Endothelial cell of umbilical vein (primary cell): ENCODE measurements around the gene GCSH. TPM values are rescaled to one million over a fixed set of nuclear protein-coding genes. Genes with fewer than 3 reads are reported as not detected.

Source experiments
- BruUV-seq: library from RNA; stranded (reverse); fragments of 400-500 nt; replicated peaks from 2 replicates; lab custom pipeline; 2021; lab: Mats Ljungman, UMichigan
- CTCF ChIA-PET: fragments of 300-600, 350-600 bp; sonication (Branson Sonifier 250); formaldehyde crosslinking; loops from one replicate; lab custom pipeline; 2021; ENCODE audit warnings: antibody characterized with exemption, inconsistent platforms; lab: Charles Lee
- POLR2A ChIA-PET: fragments of 300-600, 350-600 bp; sonication (Branson Sonifier 250); formaldehyde crosslinking; loops from one replicate; lab custom pipeline; 2021; ENCODE audit warnings: antibody characterized with exemption, inconsistent platforms; lab: Charles Lee
- DNase-seq: peaks from one replicate; pipeline ENCODE4 v3.0.0-alpha.2; 2011; ENCODE audit warnings: low read depth, low spot score
- FAIRE-seq: peaks from 2 replicates; lab custom pipeline; 2011; peaks lifted over from hg19 to GRCh38; lab: Jason Lieb, UNC
- H2AFZ ChIP-seq: 2 replicates; pipeline ENCODE4 v1.6.0; 2012; ENCODE audit warnings: low read depth, low read length, control low read depth, inconsistent platforms
- H3K27ac ChIP-seq: 2 replicates; pipeline ENCODE4 v1.5.1; 2011; ENCODE audit warnings: low read depth, mild to moderate bottlenecking, control low read depth, low read length, moderate library complexity; ENCODE audit not compliant: insufficient read depth
- H3K27me3 ChIP-seq, 2 experiments: 2 replicates each; pipeline versions ENCODE4 v1.6.0 to v1.6.1; 2011; ENCODE audit warnings: low read length in 2 of 2, mixed read lengths in 1 of 2; ENCODE audit not compliant: control insufficient read depth in 2 of 2, insufficient read depth in 2 of 2
- H3K36me3 ChIP-seq, 2 experiments: 2 replicates in 1 of 2; 3 replicates in 1 of 2; pipeline ENCODE4 v1.5.1; 2011; ENCODE audit warnings: low read length in 2 of 2, mild to moderate bottlenecking in 1 of 2, moderate library complexity in 1 of 2; ENCODE audit not compliant: control insufficient read depth in 2 of 2, insufficient read depth in 2 of 2; ENCODE audit errors: extremely low read depth in 1 of 2
- H3K4me1 ChIP-seq: 3 replicates; pipeline ENCODE4 v1.5.1; 2011; ENCODE audit warnings: mild to moderate bottlenecking, low read length; ENCODE audit not compliant: control insufficient read depth, insufficient read depth; ENCODE audit errors: extremely low read depth
- H3K4me2 ChIP-seq: 2 replicates; pipeline ENCODE4 v1.6.1; 2011; ENCODE audit warnings: low read length, control low read depth, mixed read lengths; ENCODE audit not compliant: insufficient read depth
- H3K4me3 ChIP-seq, 3 experiments: fragments of 200-600 bp in 1 of 3; sonication (generic), shearing (Covaris generic) in 1 of 3; replicated peaks in 1 of 3; 2 replicates each; pipeline ENCODE4 v1.5.1; 2011 to 2016; ENCODE audit warnings: control low read depth in 3 of 3, low read length in 3 of 3, mild to moderate bottlenecking in 2 of 3, inconsistent platforms in 1 of 3, low read depth in 1 of 3, moderate library complexity in 1 of 3; ENCODE audit not compliant: insufficient read depth in 1 of 3
- H3K79me2 ChIP-seq: 2 replicates; pipeline ENCODE4 v1.6.0; 2012; ENCODE audit warnings: low read length, inconsistent platforms; ENCODE audit not compliant: control insufficient read depth, insufficient read depth
- H3K9ac ChIP-seq: replicated peaks from 2 replicates; pipeline ENCODE3; 2011; ENCODE audit warnings: low read length, control low read depth; ENCODE audit not compliant: insufficient read depth; ENCODE audit errors: extremely low read depth
- H3K9me1 ChIP-seq: replicated peaks from 3 replicates; pipeline ENCODE4 v1.6.0; 2011; ENCODE audit warnings: mild to moderate bottlenecking, low read length; ENCODE audit not compliant: control insufficient read depth, insufficient read depth; ENCODE audit errors: extremely low read depth
- H3K9me3 ChIP-seq: replicated peaks from 2 replicates; pipeline ENCODE4 v1.5.1; 2012; ENCODE audit warnings: low read length, inconsistent platforms; ENCODE audit not compliant: control insufficient read depth, insufficient read depth
- H4K20me1 ChIP-seq: replicated peaks from 2 replicates; pipeline ENCODE3; 2011; ENCODE audit warnings: mild to moderate bottlenecking, low read length; ENCODE audit not compliant: control insufficient read depth, insufficient read depth; ENCODE audit errors: extremely low read depth
- EZH2 ChIP-seq: IDR thresholded peaks from 2 replicates; pipeline ENCODE4 v1.6.1; 2012; ENCODE audit warnings: borderline replicate concordance, low read depth, mild to moderate bottlenecking, moderate library complexity, low read length, inconsistent platforms; ENCODE audit not compliant: severe bottlenecking
- FOS ChIP-seq: IDR thresholded peaks from 2 replicates; pipeline ENCODE4 v1.6.1; 2011; ENCODE audit warnings: mild to moderate bottlenecking, low read length, moderate library complexity, borderline replicate concordance; ENCODE audit not compliant: insufficient read depth
- GATA2 ChIP-seq: IDR thresholded peaks from 2 replicates; pipeline ENCODE4 v1.7.0; 2011; ENCODE audit warnings: low read depth, mild to moderate bottlenecking, moderate library complexity, mixed read lengths, low read length; ENCODE audit not compliant: insufficient read length, insufficient read depth
- JUN ChIP-seq: IDR thresholded peaks from 2 replicates; pipeline ENCODE4 v1.6.1; 2011; ENCODE audit warnings: borderline replicate concordance, low read depth; ENCODE audit not compliant: insufficient read length, insufficient read depth
- MAX ChIP-seq: IDR thresholded peaks from 2 replicates; pipeline ENCODE4 v1.6.1; 2011; ENCODE audit not compliant: insufficient read depth, insufficient read length
- MYC ChIP-seq: IDR thresholded peaks from one replicate; pipeline ENCODE4 v1.6.1; 2011; ENCODE audit warnings: mild to moderate bottlenecking, low read depth, low read length
- POLR2A ChIP-seq: IDR thresholded peaks from 2 replicates; pipeline ENCODE4 v1.6.1; 2012; ENCODE audit warnings: low read depth, mild to moderate bottlenecking, control low read depth, low read length
- POLR2AphosphoS5 ChIP-seq: IDR thresholded peaks from 2 replicates; pipeline ENCODE4 v1.6.1; 2012; ENCODE audit warnings: low read depth, mild to moderate bottlenecking, control low read depth, low read length, moderate library complexity; ENCODE audit not compliant: insufficient read depth
- dilution Hi-C: fragments of 300-500 bp; cut with MboI; formaldehyde crosslinking; loops from one replicate; pipeline ENCODE4 v1.15.0; 2019; ENCODE audit warnings: low sequenced_read_pairs; ENCODE audit not compliant: extremely low pct_ligation_motif_present
- intact Hi-C: fragments of 100-400 bp; cut with micrococcal nuclease; formaldehyde crosslinking; loops from one replicate; pipeline ENCODE4 v1.10.0; 2022
- polyA plus RNA-seq, 4 experiments: library from polyadenylated mRNA; depleted of rRNA in 3 of 4; stranded (reverse) in 3 of 4; unstranded in 1 of 4; fragments of >200 nt; gene quantifications; 2 replicates each; pipeline versions ENCODE4 v1.2.1 to v1.2.3, GENCODE V29; 2011 to 2012; ENCODE audit warnings: missing spikeins in 1 of 4
- total RNA-seq: library from RNA; stranded (reverse); gene quantifications from 2 replicates; pipeline ENCODE4 v1.2.3, GENCODE V29; 2021
- TF ChIP-seq, protein P1 (sequence below), 2 donors: IDR thresholded peaks; 1 replicate in 1 of 2; 2 replicates in 1 of 2; pipeline ENCODE4 v1.5.1; 2011; ENCODE audit warnings: low read length in 2 of 2, mild to moderate bottlenecking in 2 of 2, moderate library complexity in 2 of 2, control low read depth in 1 of 2, inconsistent platforms in 1 of 2, low read depth in 1 of 2; ENCODE audit not compliant: insufficient read depth in 1 of 2; ENCODE audit errors: extremely low read depth in 1 of 2

GCSH gene
- total and polyA plus RNA-seq, 2 donors (not counting 3 experiments of a cell fraction or from before 2014, with no cell fraction given), result 6.9 to 31.1 TPM

DNA sequence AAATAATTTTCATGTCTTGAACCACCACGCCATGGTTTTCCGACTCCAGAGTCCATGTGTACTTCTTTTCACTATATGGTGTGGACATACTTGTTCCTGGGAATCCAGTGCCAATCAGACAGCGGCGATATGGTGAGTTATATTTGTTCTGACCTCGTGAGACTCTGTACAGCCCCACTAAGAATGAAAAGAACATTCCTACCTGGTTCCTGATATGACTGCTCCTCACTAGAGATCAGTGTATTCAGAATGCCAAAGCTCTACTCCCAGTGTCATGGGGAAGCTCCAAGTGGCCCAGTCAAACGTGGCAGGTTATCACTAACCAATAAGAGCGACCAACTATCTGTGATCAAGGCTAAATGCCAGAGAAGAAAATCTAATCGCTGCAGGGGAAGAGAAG, 25.2 kb downstream of the GCSH start:
- DNase-seq, result no peak
- H3K4me1 ChIP-seq, result no peaks in the 10 kb centered on the region
- POLR2A ChIA-PET, result no interaction called here
- H3K79me2 ChIP-seq, result no peaks in the 10 kb centered on the region
- TF ChIP-seq GATA2 (no peak), FOS (no peak), JUN (no peak), EZH2 (no peak), POLR2A (no peak), MAX (no peak), POLR2AphosphoS5 (no peak), MYC (no peak)
- TF ChIP-seq, protein P1, sequence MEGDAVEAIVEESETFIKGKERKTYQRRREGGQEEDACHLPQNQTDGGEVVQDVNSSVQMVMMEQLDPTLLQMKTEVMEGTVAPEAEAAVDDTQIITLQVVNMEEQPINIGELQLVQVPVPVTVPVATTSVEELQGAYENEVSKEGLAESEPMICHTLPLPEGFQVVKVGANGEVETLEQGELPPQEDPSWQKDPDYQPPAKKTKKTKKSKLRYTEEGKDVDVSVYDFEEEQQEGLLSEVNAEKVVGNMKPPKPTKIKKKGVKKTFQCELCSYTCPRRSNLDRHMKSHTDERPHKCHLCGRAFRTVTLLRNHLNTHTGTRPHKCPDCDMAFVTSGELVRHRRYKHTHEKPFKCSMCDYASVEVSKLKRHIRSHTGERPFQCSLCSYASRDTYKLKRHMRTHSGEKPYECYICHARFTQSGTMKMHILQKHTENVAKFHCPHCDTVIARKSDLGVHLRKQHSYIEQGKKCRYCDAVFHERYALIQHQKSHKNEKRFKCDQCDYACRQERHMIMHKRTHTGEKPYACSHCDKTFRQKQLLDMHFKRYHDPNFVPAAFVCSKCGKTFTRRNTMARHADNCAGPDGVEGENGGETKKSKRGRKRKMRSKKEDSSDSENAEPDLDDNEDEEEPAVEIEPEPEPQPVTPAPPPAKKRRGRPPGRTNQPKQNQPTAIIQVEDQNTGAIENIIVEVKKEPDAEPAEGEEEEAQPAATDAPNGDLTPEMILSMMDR (IDR thresholded peaks at IDR 0.05; ENCODE audit: extremely low read depth in 1 of 2, insufficient read depth in 1 of 2, low read depth in 1 of 2, low read length in 2 of 2), result no peak
- no peak overlapping the region for H3K4me3 ChIP-seq
- H3K27ac ChIP-seq, result no peak overlapping the region
- dilution Hi-C loops (no loop called here), intact Hi-C loops (no loop called here)
- CTCF ChIA-PET, result no interaction called here
- BruUV-seq, result no TSS peak
- H3K9ac ChIP-seq, result no peak overlapping the region
- H3K9me3 ChIP-seq, result no peaks in the 10 kb centered on the region
- no peaks in the 10 kb centered on the region for H3K9me1 ChIP-seq
- FAIRE-seq, result no peak
- no peaks in the 10 kb centered on the region for H3K36me3 ChIP-seq
- H3K4me2 ChIP-seq, result no peak overlapping the region
- no peak overlapping the region for H2AFZ ChIP-seq
- no peaks in the 10 kb centered on the region for H3K27me3 ChIP-seq
- no peaks in the 10 kb centered on the region for H4K20me1 ChIP-seq
